Activated T-helper 1 cell treated with Interleukin-2 at 50 U/mL for 16 hours (primary cell): ENCODE results near the gene CLDN20.
A peak's percentile ranks its signal among the peaks of the same experiment; 100 is the strongest.
"Not testable (repeated sequence)": the region's sequence is repeated elsewhere in the genome, so short reads cannot be mapped to it uniquely, and the experiment has no call there.

ENCODE experiments used
- DNase-seq: peaks from one replicate; pipeline ENCODE4 v3.0.0-alpha.2; 2020; ENCODE audit warnings: low read depth

Gene CLDN20

GRCh38 chr6:155311583-155311982 lies 47.8 kb downstream of the CLDN20 start:
- no peak for DNase-seq

- DNase-seq, result not testable (repeated sequence)
Measured at GRCh38 chr6:155312950-155313349, 49.1 kb downstream of the CLDN20 start.

- no peak for DNase-seq
Measured at GRCh38 chr6:155313602-155314091, 49.8 kb downstream of the CLDN20 start.

GRCh38 chr6:155314092-155314772 lies 50.4 kb downstream of the CLDN20 start, which contains the start of gene TFB1M:
TSS of gene TFB1M (minus strand) at chr6:155314484. CDS start at chr6:155314428, 56 bp downstream.
- peak; percentile 95 for DNase-seq

GRCh38 chr6:155314773-155315515 lies 51.1 kb downstream of the CLDN20 start:
- no peak for DNase-seq

GRCh38 chr6:155315516-155315871 lies 51.7 kb downstream of the CLDN20 start:
- no peak for DNase-seq

- DNase-seq, result no peak
Measured at GRCh38 chr6:155316419-155316818, 52.6 kb downstream of the CLDN20 start.

GRCh38 chr6:155317186-155317585 lies 53.4 kb downstream of the CLDN20 start:
- no peak for DNase-seq

- no peak for DNase-seq
Measured at GRCh38 chr6:155319902-155320301, 56.1 kb downstream of the CLDN20 start.

GRCh38 chr6:155324172-155324571 lies 60.4 kb downstream of the CLDN20 start:
- no peak for DNase-seq

GRCh38 chr6:155324993-155325392 lies 61.2 kb downstream of the CLDN20 start:
- DNase-seq, result no peak

- DNase-seq, result no peak
Measured at GRCh38 chr6:155325700-155326516, 62.1 kb downstream of the CLDN20 start.
